Activated naive CD8-positive, alpha-beta T cell treated with anti-CD3 and anti-CD28 coated beads for 36 hours (primary cell): ENCODE measurements around the gene MRPL16. TPM values are rescaled to one million over a fixed set of nuclear protein-coding genes. Genes with fewer than 3 reads are reported as not detected.
A peak's percentile ranks its signal among the peaks of the same experiment; 100 is the strongest.
"Not testable (repeated sequence)": the region's sequence is repeated elsewhere in the genome, so short reads cannot be mapped to it uniquely, and the experiment has no call there.

Experiments used
- DNase-seq: peaks from one replicate; pipeline ENCODE4 v3.0.0; 2021
- H3K27ac Mint-ChIP-seq: one replicate; pipeline ENCODE4 v1.8.0; 2022; ENCODE audit warnings: mild to moderate bottlenecking, moderate library complexity, mixed read lengths
- H3K27me3 Mint-ChIP-seq: one replicate; pipeline ENCODE4 v1.8.0; 2022; ENCODE audit warnings: mild to moderate bottlenecking, mixed read lengths
- H3K36me3 Mint-ChIP-seq: one replicate; pipeline ENCODE4 v1.8.0; 2021; ENCODE audit warnings: mild to moderate bottlenecking, mixed read lengths
- H3K4me1 Mint-ChIP-seq: one replicate; pipeline ENCODE4 v1.8.0; 2021; ENCODE audit warnings: mixed read lengths
- H3K4me3 Mint-ChIP-seq: one replicate; pipeline ENCODE4 v1.8.0; 2022; ENCODE audit warnings: mild to moderate bottlenecking, moderate library complexity, mixed read lengths
- H3K9me3 Mint-ChIP-seq: one replicate; pipeline ENCODE4 v1.8.0; 2022; ENCODE audit warnings: mixed read lengths
- total RNA-seq, 2 experiments: library from RNA; stranded (reverse); gene quantifications; one replicate each; pipeline ENCODE4 v1.2.3, GENCODE V29; 2021

The MRPL16 gene
- 100 to 1,000 TPM; 104 to 105 TPM for total RNA-seq

GRCh38 chr11:59810189-59810910 is at the start of gene MRPL16:
TSS of gene MRPL16 (minus strand) at chr11:59810778. CDS start at chr11:59810658, 120 bp downstream.
- DNase-seq, result peak; percentile 86
- Mint-ChIP-seq H3K4me1 (peaks cover 18% of the 10 kb centered on the region), H3K9me3 (no peaks in the 10 kb centered on the region), H3K4me3 (peak within 1 kb of the TSS; percentile 92), H3K36me3 (peaks cover 13% of the 10 kb centered on the region), H3K27ac (peak within 1 kb of the TSS; percentile 89), H3K27me3 (peaks cover 3% of the 10 kb centered on the region)

DNA sequence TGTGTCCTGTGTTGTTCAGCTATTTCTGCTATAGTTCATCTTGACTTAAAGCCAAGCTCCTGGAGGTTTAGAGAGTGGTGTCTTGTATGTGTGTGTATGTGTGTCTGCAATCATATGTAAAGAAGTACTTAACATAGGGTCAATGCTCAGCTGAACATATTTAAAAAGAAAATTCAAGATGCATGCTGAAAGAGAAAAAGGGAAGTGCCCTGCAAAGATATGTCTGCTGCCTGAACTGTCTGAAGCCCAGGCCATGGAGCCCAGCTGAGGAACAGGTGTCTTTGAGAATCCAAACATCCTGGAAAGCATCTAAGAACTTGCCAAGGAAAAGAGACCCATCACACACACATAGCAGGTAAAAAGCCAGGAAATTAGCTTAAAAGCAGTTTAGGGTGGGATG is 49.1 kb upstream of the MRPL16 start:
- DNase-seq, result no peak
- peaks cover 9% of the 10 kb centered on the region for H3K4me1 Mint-ChIP-seq
- no peaks in the 10 kb centered on the region for H3K9me3 Mint-ChIP-seq
- no peak overlapping the region for H3K4me3 Mint-ChIP-seq
- no peak overlapping the region for H3K27ac Mint-ChIP-seq
- H3K36me3 Mint-ChIP-seq, result no peaks in the 10 kb centered on the region
- H3K27me3 Mint-ChIP-seq, result peaks cover 6% of the 10 kb centered on the region

GRCh38 chr11:59857439-59858434 is 47.2 kb upstream of the MRPL16 start:
- H3K9me3 Mint-ChIP-seq, result no peaks in the 10 kb centered on the region

DNA sequence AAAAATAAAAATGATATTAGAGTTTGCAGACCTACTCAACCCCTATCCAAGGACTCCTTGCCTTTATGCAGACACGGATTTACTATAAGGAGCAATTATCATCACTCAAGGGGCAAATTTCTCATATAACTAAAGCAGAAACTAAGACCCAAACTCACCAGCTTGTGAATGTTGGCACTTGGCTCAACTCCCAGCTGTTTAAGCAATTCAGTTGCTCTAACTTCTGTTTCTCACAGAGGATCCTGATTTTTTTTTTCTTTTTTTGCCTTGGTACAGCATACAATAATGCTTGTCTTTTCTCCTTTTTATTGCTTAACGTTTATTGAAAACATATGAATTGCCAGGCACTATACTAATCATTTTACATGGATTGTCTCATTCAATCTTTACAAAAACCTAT is 44.3 kb upstream of the MRPL16 start:
- no peaks in the 10 kb centered on the region for H3K9me3 Mint-ChIP-seq
- H3K4me3 Mint-ChIP-seq, result no peak overlapping the region
- DNase-seq, result no peak
- H3K27me3 Mint-ChIP-seq, result peaks cover 12% of the 10 kb centered on the region
- no peaks in the 10 kb centered on the region for H3K36me3 Mint-ChIP-seq
- H3K4me1 Mint-ChIP-seq, result peaks cover 9% of the 10 kb centered on the region
- no peak overlapping the region for H3K27ac Mint-ChIP-seq

More at GRCh38 chr11:59857439-59858434, 47.2 kb upstream of the MRPL16 start:
- H3K4me3 Mint-ChIP-seq, result no peak overlapping the region
- H3K4me1 Mint-ChIP-seq, result peaks cover 9% of the 10 kb centered on the region
- no peak overlapping the region for H3K27ac Mint-ChIP-seq
- no peak for DNase-seq
- H3K36me3 Mint-ChIP-seq, result no peaks in the 10 kb centered on the region
- H3K27me3 Mint-ChIP-seq, result peaks cover 12% of the 10 kb centered on the region

DNA sequence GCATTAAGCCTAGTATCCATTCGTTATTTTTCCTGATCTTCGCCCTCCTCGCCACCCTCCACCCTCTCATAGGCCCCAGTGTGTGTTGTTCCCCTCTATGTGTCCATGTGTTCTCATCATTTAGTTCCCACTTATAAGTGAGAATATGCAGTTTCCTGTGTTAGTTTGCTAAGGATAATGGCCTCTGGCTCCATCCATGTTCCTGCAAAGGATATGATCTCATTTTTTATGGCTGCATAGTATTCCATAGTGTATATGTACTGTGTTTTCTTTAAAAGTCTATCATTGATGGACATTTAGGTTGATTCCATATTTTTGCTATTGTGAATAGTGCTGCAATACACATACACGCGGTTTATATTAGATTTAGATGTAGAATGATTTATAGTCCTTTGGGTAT is 40.8 kb upstream of the MRPL16 start:
- H3K9me3 Mint-ChIP-seq, H3K27me3 Mint-ChIP-seq, H3K4me1 Mint-ChIP-seq, H3K4me3 Mint-ChIP-seq, H3K27ac Mint-ChIP-seq, DNase-seq, H3K36me3 Mint-ChIP-seq: not testable (repeated sequence)

DNA sequence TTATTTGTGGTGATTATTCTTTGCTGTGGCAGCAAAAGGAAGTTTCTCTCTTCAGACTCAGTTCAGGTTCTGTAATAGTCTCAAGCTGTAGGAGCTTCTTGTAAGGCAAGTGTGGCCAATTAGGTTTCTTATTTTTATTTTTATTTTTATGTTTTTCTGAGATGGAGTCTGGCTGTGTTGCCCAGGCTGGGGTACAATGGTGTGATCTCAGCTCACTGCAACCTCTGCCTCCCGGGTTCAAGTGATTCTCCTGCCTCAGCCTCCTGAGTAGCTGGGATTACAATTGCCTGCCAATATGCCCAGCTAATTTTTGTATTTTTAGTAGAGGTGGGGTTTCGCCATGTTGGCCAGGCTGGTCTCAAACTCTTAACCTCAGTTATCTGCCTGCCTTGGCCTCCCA is 39.0 kb upstream of the MRPL16 start:
- not testable (repeated sequence) for H3K4me1 Mint-ChIP-seq, H3K27me3 Mint-ChIP-seq, H3K4me3 Mint-ChIP-seq, H3K9me3 Mint-ChIP-seq, DNase-seq, H3K36me3 Mint-ChIP-seq, H3K27ac Mint-ChIP-seq

- H3K4me3 Mint-ChIP-seq, result no peak overlapping the region
- no peak for DNase-seq
- H3K36me3 Mint-ChIP-seq, result no peaks in the 10 kb centered on the region
- no peak overlapping the region for H3K27ac Mint-ChIP-seq
- H3K9me3 Mint-ChIP-seq, result no peaks in the 10 kb centered on the region
- peaks cover 1% of the 10 kb centered on the region for H3K27me3 Mint-ChIP-seq
- H3K4me1 Mint-ChIP-seq, result no peaks in the 10 kb centered on the region
Observed at GRCh38 chr11:59849129-59849528, 38.6 kb upstream of the MRPL16 start.

GRCh38 chr11:59848439-59848838 is 37.9 kb upstream of the MRPL16 start:
- not testable (repeated sequence) for H3K4me1 Mint-ChIP-seq, H3K4me3 Mint-ChIP-seq, H3K36me3 Mint-ChIP-seq, DNase-seq, H3K27ac Mint-ChIP-seq, H3K27me3 Mint-ChIP-seq, H3K9me3 Mint-ChIP-seq

- Mint-ChIP-seq H3K4me1 (no peaks in the 10 kb centered on the region), H3K9me3 (no peaks in the 10 kb centered on the region), H3K27me3 (peaks cover 3% of the 10 kb centered on the region), H3K4me3 (no peak overlapping the region), H3K36me3 (no peaks in the 10 kb centered on the region), H3K27ac (no peak overlapping the region)
- DNase-seq, result no peak
Observed at GRCh38 chr11:59847626-59848025, 37.0 kb upstream of the MRPL16 start.

GRCh38 chr11:59846556-59846955 is 36.0 kb upstream of the MRPL16 start:
- Mint-ChIP-seq H3K36me3 (no peaks in the 10 kb centered on the region), H3K4me1 (no peaks in the 10 kb centered on the region), H3K27me3 (peaks cover 3% of the 10 kb centered on the region), H3K4me3 (no peak overlapping the region), H3K9me3 (no peaks in the 10 kb centered on the region), H3K27ac (no peak overlapping the region)
- DNase-seq, result no peak

DNA sequence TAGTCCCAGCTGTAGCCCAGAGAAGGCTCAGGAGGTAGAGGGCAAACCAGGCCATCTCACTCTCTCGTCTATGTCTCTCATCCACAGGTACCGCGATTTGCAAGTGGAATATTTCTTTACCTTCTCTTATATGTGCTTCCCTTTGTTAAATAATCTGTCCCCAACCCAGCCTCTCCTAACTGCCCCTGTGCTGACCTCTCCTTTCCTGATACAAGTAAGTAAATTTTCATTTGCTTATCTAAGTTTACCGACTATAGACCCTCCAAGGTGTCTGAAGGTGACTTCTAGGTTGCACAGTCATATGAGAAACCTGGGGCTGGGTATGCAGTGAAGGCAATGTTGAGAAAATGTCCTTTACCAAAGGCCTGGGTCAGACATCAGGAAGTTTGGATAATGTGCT is 34.8 kb upstream of the MRPL16 start, which contains the start of gene CBLIF:
Gene CBLIF (minus strand): TSS at position 101 of the 400 bp plus-strand sequence. CDS start 46 bp downstream, at position 55.
- no peaks in the 10 kb centered on the region for H3K9me3 Mint-ChIP-seq
- no peaks in the 10 kb centered on the region for H3K36me3 Mint-ChIP-seq
- H3K27ac Mint-ChIP-seq, result no peak within 1 kb of the TSS
- no peak within 1 kb of the TSS for H3K4me3 Mint-ChIP-seq
- no peak for DNase-seq
- H3K4me1 Mint-ChIP-seq, result no peaks in the 10 kb centered on the region
- peaks cover 3% of the 10 kb centered on the region for H3K27me3 Mint-ChIP-seq

DNA sequence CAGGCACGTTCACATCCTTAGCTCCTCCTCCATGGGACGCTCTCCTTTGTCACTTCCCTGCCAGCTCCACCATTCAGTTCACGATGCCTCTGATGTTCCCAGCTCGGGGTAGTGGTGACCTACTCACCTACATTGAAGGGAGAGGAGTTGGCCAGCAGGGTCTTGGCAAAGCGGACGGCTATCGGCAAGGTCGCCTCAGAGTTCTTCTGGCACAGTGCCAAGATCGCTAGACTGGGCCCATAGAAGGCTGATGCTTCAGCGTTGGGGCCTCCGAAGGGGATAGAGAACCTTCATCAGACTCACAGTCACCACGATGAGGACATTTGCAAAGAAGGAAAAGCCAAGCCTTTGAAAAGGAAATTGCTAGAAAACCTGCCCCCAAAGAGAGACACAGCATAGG is 31.7 kb upstream of the MRPL16 start:
- H3K27ac Mint-ChIP-seq, result no peak overlapping the region

GRCh38 chr11:59841514-59841913 is 30.9 kb upstream of the MRPL16 start:
- Mint-ChIP-seq H3K27me3 (peaks cover 7% of the 10 kb centered on the region), H3K4me1 (no peaks in the 10 kb centered on the region), H3K36me3 (no peaks in the 10 kb centered on the region), H3K27ac (no peak overlapping the region), H3K9me3 (no peaks in the 10 kb centered on the region), H3K4me3 (no peak overlapping the region)
- no peak for DNase-seq

More for the DNA sequence above, 31.7 kb upstream of the MRPL16 start:
- DNase-seq, result no peak
- no peak overlapping the region for H3K4me3 Mint-ChIP-seq
- no peaks in the 10 kb centered on the region for H3K4me1 Mint-ChIP-seq
- H3K36me3 Mint-ChIP-seq, result no peaks in the 10 kb centered on the region
- peaks cover 3% of the 10 kb centered on the region for H3K27me3 Mint-ChIP-seq
- H3K9me3 Mint-ChIP-seq, result no peaks in the 10 kb centered on the region

DNA sequence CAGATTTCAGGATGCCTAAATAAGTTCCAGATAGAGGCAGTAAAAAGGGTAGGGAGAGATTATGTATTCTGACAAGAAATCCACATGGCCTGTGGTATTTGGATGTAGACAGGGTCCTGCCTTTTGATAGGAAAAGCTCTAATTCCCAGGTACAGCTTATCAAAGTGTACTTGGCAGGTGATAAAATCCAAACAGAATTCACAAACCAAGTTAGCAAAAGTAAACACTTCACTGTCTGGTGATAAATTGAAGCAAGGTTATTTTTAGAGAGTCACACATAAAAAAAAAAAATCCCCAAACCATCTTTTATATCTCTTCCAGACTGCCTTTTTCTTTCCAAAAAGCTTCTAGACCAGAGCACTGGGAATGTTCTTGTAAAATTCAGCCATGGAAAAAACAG is 29.0 kb upstream of the MRPL16 start:
- H3K9me3 Mint-ChIP-seq, result no peaks in the 10 kb centered on the region
- H3K36me3 Mint-ChIP-seq, result no peaks in the 10 kb centered on the region
- H3K27me3 Mint-ChIP-seq, result peaks cover 7% of the 10 kb centered on the region
- H3K4me3 Mint-ChIP-seq, result no peak overlapping the region
- no peaks in the 10 kb centered on the region for H3K4me1 Mint-ChIP-seq
- no peak overlapping the region for H3K27ac Mint-ChIP-seq
- DNase-seq, result no peak

GRCh38 chr11:59833602-59834001 is 23.0 kb upstream of the MRPL16 start:
- H3K27ac Mint-ChIP-seq, result no peak overlapping the region
- H3K4me3 Mint-ChIP-seq, result no peak overlapping the region
- peaks cover 4% of the 10 kb centered on the region for H3K27me3 Mint-ChIP-seq
- DNase-seq, result no peak
- H3K9me3 Mint-ChIP-seq, result no peaks in the 10 kb centered on the region
- peaks cover 3% of the 10 kb centered on the region for H3K4me1 Mint-ChIP-seq
- no peaks in the 10 kb centered on the region for H3K36me3 Mint-ChIP-seq
